ENCODE measurements around the gene DSG2.

Gene DSG2

DNA sequence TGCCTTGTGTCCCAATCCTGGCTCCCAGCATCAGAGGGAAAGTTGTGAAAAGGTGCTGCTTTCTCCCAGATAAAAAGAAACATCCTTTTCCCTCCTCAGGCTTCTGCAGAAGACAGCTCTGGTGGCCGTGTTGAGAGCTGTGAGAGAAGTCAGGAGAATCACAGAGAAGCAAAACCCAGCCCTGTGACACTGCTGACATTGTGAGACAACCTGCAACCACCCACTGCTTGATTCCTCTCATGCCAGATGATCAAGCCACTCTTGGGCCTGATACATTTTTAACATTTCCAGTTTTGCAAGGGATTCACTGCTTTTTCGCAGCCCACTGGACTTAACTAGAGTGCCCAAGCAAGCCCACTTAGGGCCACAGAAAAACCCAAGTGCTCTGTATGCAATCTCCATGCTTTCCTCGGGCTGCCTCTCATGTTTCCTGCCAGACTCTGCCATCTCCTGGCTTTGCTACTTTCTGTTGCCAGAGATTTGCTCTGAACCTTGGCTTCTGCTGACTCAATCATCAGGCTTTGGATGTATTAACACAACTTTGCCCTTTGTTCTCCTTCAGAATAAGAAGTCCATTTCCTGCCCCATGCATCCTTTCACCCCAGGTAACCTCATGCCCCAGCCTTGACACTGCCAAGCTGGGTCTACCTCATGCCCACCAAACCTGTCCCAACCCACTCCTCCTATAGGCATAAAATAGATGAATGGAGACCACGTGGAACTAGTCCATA, 68.8 kb downstream of the DSG2 start:
- H3K27ac ChIP-seq: no peak overlapping the region
- TF ChIP-seq ZFX (IDR thresholded peaks at IDR 0.05; ENCODE audit: borderline replicate concordance): no peak

- no peak overlapping the region for H3K27ac ChIP-seq
- TF ChIP-seq, protein P1, sequence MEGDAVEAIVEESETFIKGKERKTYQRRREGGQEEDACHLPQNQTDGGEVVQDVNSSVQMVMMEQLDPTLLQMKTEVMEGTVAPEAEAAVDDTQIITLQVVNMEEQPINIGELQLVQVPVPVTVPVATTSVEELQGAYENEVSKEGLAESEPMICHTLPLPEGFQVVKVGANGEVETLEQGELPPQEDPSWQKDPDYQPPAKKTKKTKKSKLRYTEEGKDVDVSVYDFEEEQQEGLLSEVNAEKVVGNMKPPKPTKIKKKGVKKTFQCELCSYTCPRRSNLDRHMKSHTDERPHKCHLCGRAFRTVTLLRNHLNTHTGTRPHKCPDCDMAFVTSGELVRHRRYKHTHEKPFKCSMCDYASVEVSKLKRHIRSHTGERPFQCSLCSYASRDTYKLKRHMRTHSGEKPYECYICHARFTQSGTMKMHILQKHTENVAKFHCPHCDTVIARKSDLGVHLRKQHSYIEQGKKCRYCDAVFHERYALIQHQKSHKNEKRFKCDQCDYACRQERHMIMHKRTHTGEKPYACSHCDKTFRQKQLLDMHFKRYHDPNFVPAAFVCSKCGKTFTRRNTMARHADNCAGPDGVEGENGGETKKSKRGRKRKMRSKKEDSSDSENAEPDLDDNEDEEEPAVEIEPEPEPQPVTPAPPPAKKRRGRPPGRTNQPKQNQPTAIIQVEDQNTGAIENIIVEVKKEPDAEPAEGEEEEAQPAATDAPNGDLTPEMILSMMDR (IDR thresholded peaks at IDR 0.05): no peak
- no peak for TF ChIP-seq ZFX (IDR thresholded peaks at IDR 0.05; ENCODE audit: borderline replicate concordance)
Observed at GRCh38 chr18:31572368-31572767, 74.4 kb downstream of the DSG2 start.

- no peak overlapping the region for H3K27ac ChIP-seq
- TF ChIP-seq, protein P1 (IDR thresholded peaks at IDR 0.05): no peak
- no peak for TF ChIP-seq ZFX (IDR thresholded peaks at IDR 0.05; ENCODE audit: borderline replicate concordance)
Observed at GRCh38 chr18:31573051-31573450, 75.1 kb downstream of the DSG2 start.

DNA sequence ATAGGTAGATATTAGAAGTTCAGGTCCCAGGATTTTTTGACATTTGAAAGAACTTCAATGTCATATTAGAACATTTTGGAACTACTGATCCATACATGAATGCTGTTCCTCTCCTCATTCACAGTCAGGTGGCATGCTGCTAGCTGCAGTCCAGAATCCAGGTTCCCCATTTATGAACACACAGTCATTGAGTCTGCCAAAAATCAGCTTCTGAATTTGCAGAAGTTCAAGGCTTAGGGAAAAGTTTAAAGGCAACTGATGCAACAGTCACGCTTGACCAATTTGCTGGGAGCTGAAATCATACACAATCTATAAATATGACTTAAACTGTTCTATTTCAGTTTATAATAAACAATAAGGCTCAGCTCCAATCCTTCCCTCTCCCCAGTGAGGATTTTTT, 76.4 kb downstream of the DSG2 start:
- no peak for TF ChIP-seq ZFX (IDR thresholded peaks at IDR 0.05; ENCODE audit: borderline replicate concordance)
- TF ChIP-seq, protein P1 (IDR thresholded peaks at IDR 0.05): no peak
- H3K27ac ChIP-seq: no peak overlapping the region

DNA sequence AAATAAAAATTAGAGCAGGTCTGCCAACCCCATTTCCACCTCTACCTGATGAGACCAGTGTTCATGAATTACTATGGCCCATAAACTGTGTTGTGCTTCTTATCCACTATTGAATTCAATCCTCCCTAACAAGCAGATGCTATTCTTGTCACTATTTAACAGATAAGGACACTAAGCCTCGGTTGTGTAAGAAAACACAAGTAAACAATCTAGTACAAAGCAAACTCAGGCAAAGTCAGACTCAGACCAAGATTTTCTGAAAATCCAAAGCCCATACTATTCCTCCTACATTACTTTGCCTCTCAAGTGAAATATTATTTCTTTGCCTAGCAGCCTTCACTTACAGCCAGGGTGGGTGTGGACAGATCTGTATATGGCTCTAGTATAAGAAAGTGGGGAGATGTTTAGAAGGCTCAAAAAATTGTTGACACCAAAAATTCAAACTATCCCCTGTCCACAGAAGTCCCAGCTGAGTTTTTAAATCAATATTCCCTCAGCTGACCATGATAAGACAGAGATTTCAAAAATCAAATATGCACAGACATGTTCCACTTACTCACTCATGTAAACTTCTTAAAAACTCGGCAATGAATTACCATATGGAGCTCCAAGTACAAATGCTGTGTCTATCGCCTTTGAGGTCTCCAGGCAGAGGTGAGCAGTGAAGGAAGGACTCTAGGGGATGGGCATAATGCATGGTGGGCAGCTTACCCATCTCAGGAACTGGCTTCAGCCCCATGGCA, 77.7 kb downstream of the DSG2 start:
- no peak overlapping the region for H3K27ac ChIP-seq
- TF ChIP-seq, protein P1 (IDR thresholded peaks at IDR 0.05): no peak
- no peak for TF ChIP-seq ZFX (IDR thresholded peaks at IDR 0.05; ENCODE audit: borderline replicate concordance)

- TF ChIP-seq, protein P1 (IDR thresholded peaks at IDR 0.05): no peak
- TF ChIP-seq ZFX (IDR thresholded peaks at IDR 0.05; ENCODE audit: borderline replicate concordance): no peak
- no peak overlapping the region for H3K27ac ChIP-seq
Observed at GRCh38 chr18:31576670-31577069, 78.7 kb downstream of the DSG2 start.

DNA sequence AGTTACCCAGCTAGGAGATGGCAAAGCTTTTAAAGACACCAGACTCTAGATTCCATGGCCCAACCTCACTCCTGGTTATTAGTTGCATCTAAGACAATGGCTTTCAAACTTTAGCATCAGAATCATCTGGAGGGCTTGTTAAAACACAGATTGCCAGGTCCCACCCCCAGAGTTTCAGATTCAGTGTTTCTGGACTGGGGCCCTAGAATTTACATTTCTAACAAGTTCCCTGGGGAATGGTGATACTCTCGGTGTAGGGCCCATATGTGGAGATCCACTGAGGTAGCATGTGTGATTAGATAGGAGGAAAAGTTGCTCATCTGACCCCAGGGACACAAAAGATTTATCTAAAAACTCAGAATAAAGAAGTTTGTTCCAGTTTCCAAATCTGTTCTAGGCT, 79.2 kb downstream of the DSG2 start:
- TF ChIP-seq ZFX (IDR thresholded peaks at IDR 0.05; ENCODE audit: borderline replicate concordance): no peak
- TF ChIP-seq, protein P1 (IDR thresholded peaks at IDR 0.05): no peak
- H3K27ac ChIP-seq: no peak overlapping the region

All from 22Rv1 (cell line).